ENCODE data around the gene SPATA1. TPM values are rescaled to one million over a fixed set of nuclear protein-coding genes. Genes with fewer than 3 reads are reported as not detected.
A peak's percentile ranks its signal among the peaks of the same experiment; 100 is the strongest.

SPATA1 gene
- total and polyA plus RNA-seq, 2 of the 8 experiments (the other 6 are each of a cell fraction or from before 2014, with no cell fraction given), result 0.51 to 1.1 TPM

DNA sequence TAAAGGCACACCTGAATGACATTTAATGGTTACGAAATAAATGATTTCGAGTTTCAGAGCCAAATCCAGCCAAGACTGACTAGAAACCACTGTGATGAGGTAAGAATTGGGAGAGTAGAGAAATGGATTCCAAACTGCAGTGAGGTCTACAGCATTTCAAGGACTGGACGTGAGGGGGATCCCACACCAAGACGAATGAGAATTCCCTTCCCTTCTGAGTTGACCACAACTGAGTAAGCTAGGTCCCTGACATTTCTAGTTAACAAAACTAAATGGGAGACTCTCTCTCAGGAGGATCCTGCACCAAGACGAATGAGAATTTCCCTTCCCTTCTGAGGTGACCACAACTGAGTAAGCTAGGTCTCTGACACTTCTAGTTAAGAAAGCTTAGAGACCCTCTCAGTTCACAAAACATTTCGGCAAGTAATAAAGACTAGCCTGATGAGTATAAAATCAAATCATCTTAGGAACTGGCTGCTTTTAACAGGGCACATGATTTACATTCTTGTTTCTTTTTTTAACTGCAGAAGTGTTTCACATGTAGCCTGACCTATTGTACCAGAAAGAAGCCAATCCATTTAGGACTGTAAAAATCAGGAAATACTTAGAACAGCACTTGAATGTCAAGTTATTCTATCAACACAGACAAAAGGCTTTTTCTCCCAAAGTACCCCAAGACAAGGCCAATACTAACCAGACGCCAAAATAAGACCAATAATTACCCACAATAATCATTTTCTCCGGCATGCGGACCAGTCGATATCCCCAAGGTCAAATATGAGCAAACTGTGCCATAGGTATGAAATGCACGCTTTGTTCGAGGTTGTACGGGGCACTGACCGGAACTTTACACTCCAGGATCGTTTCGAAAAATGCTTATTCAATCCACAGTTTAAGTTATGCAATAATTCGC lies 1.4 kb upstream of the SPATA1 start:
- H3K4ac ChIP-seq (replicated peaks; ENCODE audit: insufficient read length, low read depth, low read length), result peak overlapping the region; percentile 57
- DNase-seq (ENCODE audit: low read depth in 1 of 2, low spot score in 2 of 2) (no peak), FAIRE-seq (no peak)
- H3K23ac ChIP-seq (ENCODE audit: insufficient read length), result no peak overlapping the region
- H4K8ac ChIP-seq (ENCODE audit: extremely low read depth, insufficient read depth, low read length), result no peak overlapping the region
- no peak overlapping the region for H3K56ac ChIP-seq (replicated peaks; ENCODE audit: insufficient read length, low read depth, low read length)
- 26% methylated on average over 17 of the region's 17 CpGs; no CpG with 5 or more reads in 1 of the 2 experiments for WGBS, 2 experiments (ENCODE audit: extremely low coverage in 1 of 2, insufficient coverage in 1 of 2, insufficient read length in 1 of 2, insufficient replicate concordance in 2 of 2, low coverage in 1 of 2, low lambda C conversion rate in 2 of 2, missing lambda C conversion rate in 1 of 2)
- H3K4me1 ChIP-seq (replicated peaks in 1 of 4; ENCODE audit: control insufficient read depth in 3 of 4, insufficient read depth in 4 of 4, low read length in 3 of 4), result peaks cover 0 to 13% (median 6%) of the 10 kb centered on the region in 4 experiments; a peak in 6 of 7 replicates
- no peak overlapping the region for H2AFZ ChIP-seq (ENCODE audit: low read length)
- no peak overlapping the region for H2BK20ac ChIP-seq (ENCODE audit: low read length)
- no peak overlapping the region; the same call in 1 of the 2 replicates for H2BK12ac ChIP-seq (ENCODE audit: low read depth, low read length)
- H3K18ac ChIP-seq (ENCODE audit: extremely low read depth, low read length), result no peak overlapping the region
- H3K27ac ChIP-seq (ENCODE audit: low read depth, low read length), result no peak overlapping the region
- peaks cover 16 to 20% of the 10 kb centered on the region in 2 experiments for H4K20me1 ChIP-seq (replicated peaks in 1 of 2; ENCODE audit: control insufficient read depth in 1 of 2, insufficient read depth in 2 of 2, low read length in 2 of 2)
- H3K9ac ChIP-seq (replicated peaks in 1 of 4; ENCODE audit: extremely low read depth in 1 of 4, low read depth in 3 of 4, low read length in 3 of 4), result peak overlapping the region; percentile 82 to 95 (median 88)
- no peak overlapping the region for H2BK5ac ChIP-seq (ENCODE audit: low read depth, low read length)
- POLR2A ChIA-PET (ENCODE audit: partially characterized antibody), result interaction anchor here (0.8 to 1.7 kb wide), 5 partner anchors 7 to 247 kb away, joined by 3 to 5 read pairs (median 4); partner anchors contain the start of gene CTBS
- no peak overlapping the region for H4K91ac ChIP-seq (replicated peaks; ENCODE audit: insufficient read length, low read length)
- H3K4me3 ChIP-seq (ENCODE audit: extremely low read depth in 1 of 4, insufficient read depth in 2 of 4, low read depth in 3 of 4, low read length in 4 of 4), result peak overlapping the region; percentile 88 to 97 (median 92)
- peaks cover 6% of the 10 kb centered on the region; the same call in 1 of the 2 replicates for H3K23me2 ChIP-seq (ENCODE audit: low read depth, low read length)
- peaks cover 3 to 51% of the 10 kb centered on the region in 2 experiments; a peak in 2 of 4 replicates for H3K79me2 ChIP-seq (ENCODE audit: control insufficient read depth in 1 of 2, insufficient read depth in 2 of 2, low read length in 2 of 2)
- H3K4me2 ChIP-seq (ENCODE audit: insufficient read depth in 1 of 2, low read depth in 2 of 2, low read length in 2 of 2), result peak overlapping the region; percentile 79 to 100
- no peak overlapping the region for H2BK120ac ChIP-seq (replicated peaks; ENCODE audit: low read depth, low read length)
- peaks cover 4% of the 10 kb centered on the region; the same call in 1 of the 2 replicates for H3K79me1 ChIP-seq (ENCODE audit: low read depth, low read length)
- H2BK15ac ChIP-seq (ENCODE audit: low read length), result no peak overlapping the region
- CTCF ChIA-PET (ENCODE audit: partially characterized antibody), result interaction anchor here (0.6 to 2.0 kb wide), 9 partner anchors 9 to 708 kb away, joined by 3 to 6 read pairs (median 4); no protein-coding TSS in a partner anchor
- peaks cover 0 to 14% (median 0%) of the 10 kb centered on the region in 4 experiments; a peak in 4 of 8 replicates for H3K36me3 ChIP-seq (ENCODE audit: control insufficient read depth in 2 of 4, insufficient read depth in 4 of 4, low read length in 3 of 4)
- no peak overlapping the region for H4K5ac ChIP-seq (ENCODE audit: insufficient read length, low read depth, low read length)
- no peaks in the 10 kb centered on the region for H3K27me3 ChIP-seq (replicated peaks in 1 of 4; ENCODE audit: control insufficient read depth in 3 of 4, extremely low read depth in 1 of 4, insufficient read depth in 3 of 4, low read length in 3 of 4)
- no peak overlapping the region for H3K14ac ChIP-seq (ENCODE audit: insufficient read length)
- H2AK5ac ChIP-seq (ENCODE audit: low read depth, low read length), result no peak overlapping the region
- no peaks in the 10 kb centered on the region for H3K9me3 ChIP-seq (ENCODE audit: insufficient read depth in 2 of 2, low read depth in 1 of 2, low read length in 1 of 2)
- no peak for TF ChIP-seq GTF2F1 (IDR thresholded peaks at IDR 0.05; ENCODE audit: borderline replicate concordance, low read depth, low read length)
- no peak for TF ChIP-seq POU5F1 (IDR thresholded peaks at IDR 0.05; ENCODE audit: low read depth, low read length)
- TF ChIP-seq CTCF (IDR thresholded peaks at IDR 0.05; ENCODE audit: control extremely low read depth in 1 of 3, insufficient read depth in 1 of 3, low read depth in 1 of 3, low read length in 3 of 3), result no peak
- TF ChIP-seq TEAD4 (IDR thresholded peaks at IDR 0.05; ENCODE audit: low read depth, low read length), result no peak
- no peak for TF ChIP-seq GABPA (IDR thresholded peaks at IDR 0.05; ENCODE audit: borderline replicate concordance, insufficient read depth, low read length)
- no peak for TF ChIP-seq KDM4A (IDR thresholded peaks at IDR 0.05; ENCODE audit: low read depth, low read length, severe bottlenecking)
- no peak for TF ChIP-seq SP1 (IDR thresholded peaks at IDR 0.05; ENCODE audit: low read depth, low read length)
